Middle frontal gyrus (tissue), 1 donor: ENCODE data around the gene OR2B6.

Source experiments
- DNase-seq: peaks from one replicate; pipeline ENCODE4 v3.0.0-alpha.2; 2015; ENCODE audit warnings: low spot score; ENCODE audit errors: extremely low spot score

OR2B6 gene

GRCh38 chr6:28000351-28001045 lies 43.5 kb downstream of the OR2B6 start:
- no peak for DNase-seq

GRCh38 chr6:28001351-28001750 lies 44.3 kb downstream of the OR2B6 start:
- DNase-seq, result no peak

- DNase-seq, result no peak
Measured at GRCh38 chr6:28001751-28002150, 44.7 kb downstream of the OR2B6 start.

DNA sequence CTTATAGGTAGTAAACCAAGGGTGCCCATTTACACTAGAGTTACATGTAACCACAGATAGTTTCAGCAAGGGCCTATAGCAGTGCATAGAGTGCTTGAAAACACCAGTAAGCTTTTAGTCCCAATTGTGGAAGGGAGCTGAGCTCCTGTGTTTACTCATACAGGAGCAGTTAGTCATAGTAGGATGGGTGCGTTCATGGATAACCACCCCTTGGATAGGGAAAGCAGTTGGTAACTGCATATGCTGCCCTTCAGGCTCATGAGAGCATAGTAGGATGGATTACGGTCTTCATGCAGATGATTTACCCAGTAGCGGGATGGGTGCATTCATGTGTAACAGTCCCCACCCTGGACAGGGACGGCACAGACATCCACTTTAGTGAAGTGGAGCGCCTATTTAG lies 45.1 kb downstream of the OR2B6 start:
- DNase-seq, result no peak

DNA sequence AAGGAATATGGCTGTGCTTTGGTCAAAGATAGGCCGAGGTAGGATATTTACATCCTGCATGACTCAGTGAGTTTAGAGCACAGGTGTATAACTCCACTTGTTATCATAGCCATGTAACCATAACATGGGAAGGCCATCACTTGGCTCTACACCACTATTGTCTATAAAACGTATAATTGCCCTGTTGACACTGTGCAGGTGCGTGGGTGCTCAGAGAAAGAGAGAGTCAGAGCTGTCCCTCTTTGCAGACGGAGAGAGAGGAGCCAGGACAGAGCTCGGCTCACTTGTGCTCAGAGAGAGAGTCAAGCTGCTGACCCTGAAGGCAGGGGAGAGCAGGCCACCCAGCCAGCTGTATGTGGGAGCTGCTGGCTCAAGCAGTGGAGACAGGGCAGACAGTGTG lies 46.0 kb downstream of the OR2B6 start:
- DNase-seq, result no peak

DNA sequence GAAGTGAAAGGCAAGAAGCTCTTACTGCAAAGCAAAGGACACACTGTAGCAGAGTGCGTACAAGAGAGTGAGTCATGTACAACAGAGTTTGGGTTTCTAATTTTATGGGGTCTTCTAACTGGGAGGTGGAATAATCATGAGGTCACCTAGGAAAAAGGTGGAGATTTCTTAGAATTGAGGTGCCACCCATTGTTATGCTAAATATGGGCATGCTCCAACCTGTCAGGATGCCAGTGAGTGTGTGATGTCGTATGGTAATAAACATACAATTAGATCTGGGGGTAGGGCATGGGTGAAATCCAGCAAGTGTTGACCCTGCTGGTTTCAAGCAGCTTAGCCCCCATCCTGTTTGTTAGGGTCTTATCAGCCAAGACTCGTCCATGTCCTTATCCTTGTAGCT lies 46.6 kb downstream of the OR2B6 start:
- no peak for DNase-seq

DNA sequence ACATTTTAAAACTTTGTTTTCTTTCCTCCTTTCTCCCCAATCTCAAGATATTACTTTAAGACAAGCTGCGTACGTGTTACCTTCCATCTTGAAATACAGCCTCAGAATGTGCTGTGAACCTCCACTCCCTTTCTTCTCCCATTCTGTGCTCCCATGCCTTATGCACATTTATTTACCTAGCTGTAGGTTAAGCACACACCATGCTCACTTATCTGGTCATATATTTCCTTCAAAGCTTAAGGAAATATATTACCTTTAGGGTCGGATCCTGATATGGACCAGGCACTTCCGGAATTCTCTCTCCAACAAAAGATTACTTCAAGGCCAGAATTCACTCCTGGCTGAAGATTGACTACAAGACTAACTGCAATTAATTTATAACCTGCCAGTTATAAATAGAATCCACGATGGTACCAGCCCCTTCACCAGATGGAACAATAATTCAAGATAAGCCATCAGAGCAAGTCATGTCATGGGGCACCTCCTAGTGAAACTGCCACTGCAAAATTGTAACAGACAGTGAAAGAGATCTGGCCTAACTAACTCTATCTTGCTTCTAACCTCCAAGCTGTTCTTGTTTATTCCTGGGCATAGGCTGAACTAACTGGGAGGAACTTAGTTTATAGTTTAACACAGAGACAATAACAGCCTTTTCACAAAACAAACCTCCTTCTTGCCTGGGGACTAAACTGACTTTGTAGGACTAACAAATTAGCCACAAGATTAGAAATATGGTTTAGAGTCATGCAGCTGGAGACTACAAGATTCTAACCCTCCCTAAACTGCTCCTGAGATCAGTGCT lies 47.5 kb downstream of the OR2B6 start:
- DNase-seq, result no peak

- DNase-seq, result no peak
Measured at GRCh38 chr6:28005152-28005890, 48.3 kb downstream of the OR2B6 start.

DNA sequence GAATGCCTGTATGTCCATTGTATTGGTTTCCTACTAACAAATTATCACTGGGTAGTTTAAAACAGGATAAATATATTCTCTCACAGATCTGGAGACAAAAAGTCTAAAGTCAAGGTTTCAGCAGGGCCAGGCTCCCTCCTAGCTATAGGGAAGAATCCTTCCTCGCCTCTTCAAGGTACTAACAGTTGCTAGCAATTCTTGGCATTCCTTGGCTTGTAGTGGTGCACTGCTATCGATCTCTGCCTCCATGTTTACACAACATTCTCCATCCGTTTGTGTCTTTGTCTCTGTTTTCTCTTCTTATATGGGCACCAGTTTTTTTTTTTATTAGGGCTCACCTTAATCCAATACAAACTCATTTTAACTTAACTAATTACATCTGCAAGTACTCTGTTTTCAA lies 48.9 kb downstream of the OR2B6 start:
- no peak for DNase-seq
